Measurements from ENCODE around the gene ACVR1.
A peak's percentile ranks its signal among the peaks of the same experiment; 100 is the strongest.
"Not testable (repeated sequence)": the region's sequence is repeated elsewhere in the genome, so short reads cannot be mapped to it uniquely, and the experiment has no call there.

Gene ACVR1

GRCh38 chr2:157748371-157749142 lies 127.6 kb downstream of the ACVR1 start:
- no peak for DNase-seq

- peak; percentile 75 for DNase-seq
These were observed 128.3 kb downstream of the ACVR1 start for GRCh38 chr2:157747695-157748370.

- no peak for DNase-seq
These were observed 128.8 kb downstream of the ACVR1 start for GRCh38 chr2:157747280-157747679.

GRCh38 chr2:157746234-157746950 lies 129.7 kb downstream of the ACVR1 start:
- DNase-seq, result peak; percentile 22

- DNase-seq, result no peak
These were observed 131.5 kb downstream of the ACVR1 start for GRCh38 chr2:157744571-157745076.

- DNase-seq, result no peak
These were observed 133.1 kb downstream of the ACVR1 start for GRCh38 chr2:157743051-157743450.

- DNase-seq, result no peak
These were observed 134.2 kb downstream of the ACVR1 start for GRCh38 chr2:157741819-157742484.

GRCh38 chr2:157737656-157738055 lies 138.5 kb downstream of the ACVR1 start:
- no peak for DNase-seq

- DNase-seq, result no peak
These were observed 140.6 kb downstream of the ACVR1 start for GRCh38 chr2:157735532-157735931.

- no peak for DNase-seq
These were observed 142.9 kb downstream of the ACVR1 start for GRCh38 chr2:157733263-157733662.

- DNase-seq, result peak; percentile 45
These were observed 143.5 kb downstream of the ACVR1 start for GRCh38 chr2:157732596-157732995.

- DNase-seq, result no peak
These were observed 148.4 kb downstream of the ACVR1 start for GRCh38 chr2:157727693-157728092.

GRCh38 chr2:157726946-157727345 lies 149.2 kb downstream of the ACVR1 start:
- DNase-seq, result no peak

GRCh38 chr2:157725846-157726245 lies 150.3 kb downstream of the ACVR1 start:
- peak; percentile 11 for DNase-seq

- DNase-seq, result peak; percentile 53
These were observed 153.4 kb downstream of the ACVR1 start for GRCh38 chr2:157722580-157723234.

- no peak for DNase-seq
These were observed 155.6 kb downstream of the ACVR1 start for GRCh38 chr2:157720504-157720903.

GRCh38 chr2:157704653-157705052 lies 171.5 kb downstream of the ACVR1 start:
- DNase-seq, result not testable (repeated sequence)

GRCh38 chr2:157704148-157704547 lies 172.0 kb downstream of the ACVR1 start:
- DNase-seq, result not testable (repeated sequence)

- DNase-seq, result no peak
These were observed 176.3 kb downstream of the ACVR1 start for GRCh38 chr2:157699806-157700205.

- DNase-seq, result no peak
These were observed 177.1 kb downstream of the ACVR1 start for GRCh38 chr2:157699009-157699408.

GRCh38 chr2:157698430-157698829 lies 177.7 kb downstream of the ACVR1 start:
- DNase-seq, result no peak

- DNase-seq, result peak; percentile 10
These were observed 180.1 kb downstream of the ACVR1 start for GRCh38 chr2:157696036-157696435.
